Astrocyte (in vitro differentiated cells and primary cell): Measurements from ENCODE around the gene LDLRAD4. TPM values are rescaled to one million over a fixed set of nuclear protein-coding genes. Genes with fewer than 3 reads are reported as not detected.

ENCODE experiments used
- DNase-seq: peaks from one replicate; pipeline ENCODE4 v3.0.0-alpha.2; 2010; ENCODE audit warnings: low read depth
- FAIRE-seq: peaks from 2 replicates; lab custom pipeline; 2011; peaks lifted over from hg19 to GRCh38; lab: Jason Lieb, UNC
- H2AFZ ChIP-seq: 2 replicates; pipeline ENCODE4 v1.6.0; 2012; ENCODE audit warnings: low read depth, low read length, inconsistent platforms
- H3K27ac ChIP-seq: 2 replicates; pipeline ENCODE4 v1.5.1; 2011; ENCODE audit warnings: low read depth, low read length, inconsistent platforms
- H3K27me3 ChIP-seq: 2 replicates; pipeline ENCODE4 v1.6.0; 2011; ENCODE audit warnings: low read length, inconsistent platforms; ENCODE audit not compliant: insufficient read depth
- H3K36me3 ChIP-seq: 2 replicates; pipeline ENCODE4 v1.5.1; 2011; ENCODE audit warnings: low read length, inconsistent platforms; ENCODE audit not compliant: insufficient read depth
- H3K4me1 ChIP-seq: 2 replicates; pipeline ENCODE4 v1.5.1; 2011; ENCODE audit warnings: low read length, inconsistent platforms; ENCODE audit not compliant: insufficient read depth
- H3K4me2 ChIP-seq: 2 replicates; pipeline ENCODE4 v1.6.0; 2012; ENCODE audit warnings: low read length, inconsistent platforms
- H3K4me3 ChIP-seq: 2 replicates; pipeline ENCODE4 v1.5.1; 2011; ENCODE audit warnings: low read depth, mild to moderate bottlenecking, low read length, inconsistent platforms; ENCODE audit not compliant: insufficient read depth
- H3K79me2 ChIP-seq: 2 replicates; pipeline ENCODE4 v1.6.0; 2012; ENCODE audit warnings: mild to moderate bottlenecking, low read length, inconsistent platforms; ENCODE audit not compliant: insufficient read depth
- H3K9ac ChIP-seq: 2 replicates; pipeline ENCODE4 v1.6.0; 2012; ENCODE audit warnings: mild to moderate bottlenecking, low read length, inconsistent platforms
- H3K9me3 ChIP-seq: 2 replicates; pipeline ENCODE4 v1.5.1; 2012; ENCODE audit warnings: low read depth, mild to moderate bottlenecking, low read length, inconsistent platforms; ENCODE audit not compliant: insufficient read depth
- H4K20me1 ChIP-seq: 2 replicates; pipeline ENCODE4 v1.6.0; 2012; ENCODE audit warnings: low read length, inconsistent platforms; ENCODE audit not compliant: insufficient read depth
- H3K27ac Mint-ChIP-seq: one replicate; pipeline ENCODE4 v1.8.0; 2021; ENCODE audit warnings: mild to moderate bottlenecking, mixed read lengths; ENCODE audit not compliant: unreplicated experiment
- H3K27me3 Mint-ChIP-seq: one replicate; pipeline ENCODE4 v1.8.0; 2021; ENCODE audit warnings: low read depth, mixed read lengths; ENCODE audit not compliant: unreplicated experiment
- H3K36me3 Mint-ChIP-seq: one replicate; pipeline ENCODE4 v1.8.0; 2021; ENCODE audit warnings: low read depth, mixed read lengths; ENCODE audit not compliant: unreplicated experiment
- H3K4me1 Mint-ChIP-seq: one replicate; pipeline ENCODE4 v1.8.0; 2021; ENCODE audit warnings: low read depth, mixed read lengths; ENCODE audit not compliant: unreplicated experiment
- H3K4me3 Mint-ChIP-seq: one replicate; pipeline ENCODE4 v1.8.0; 2021; ENCODE audit warnings: mild to moderate bottlenecking, moderate library complexity, mixed read lengths; ENCODE audit not compliant: unreplicated experiment
- H3K9me3 Mint-ChIP-seq: one replicate; pipeline ENCODE4 v1.8.0; 2021; ENCODE audit warnings: mild to moderate bottlenecking, mixed read lengths; ENCODE audit not compliant: unreplicated experiment
- EZH2 ChIP-seq: IDR thresholded peaks from 2 replicates; pipeline ENCODE4 v1.6.1; 2012; ENCODE audit warnings: mild to moderate bottlenecking, low read length, inconsistent platforms; ENCODE audit not compliant: insufficient read depth
- total RNA-seq: library from RNA; stranded (reverse); gene quantifications from 2 replicates; pipeline ENCODE4 v1.2.1, GENCODE V29; 2021
- TF ChIP-seq, protein P1 (sequence below): IDR thresholded peaks from 2 replicates; pipeline ENCODE4 v1.5.1; 2011; ENCODE audit warnings: low read depth, mild to moderate bottlenecking, inconsistent platforms, low read length, moderate library complexity; ENCODE audit not compliant: insufficient read depth

Gene LDLRAD4
- total RNA-seq, 1 donor from 2014 or later = 26.0 TPM

DNA sequence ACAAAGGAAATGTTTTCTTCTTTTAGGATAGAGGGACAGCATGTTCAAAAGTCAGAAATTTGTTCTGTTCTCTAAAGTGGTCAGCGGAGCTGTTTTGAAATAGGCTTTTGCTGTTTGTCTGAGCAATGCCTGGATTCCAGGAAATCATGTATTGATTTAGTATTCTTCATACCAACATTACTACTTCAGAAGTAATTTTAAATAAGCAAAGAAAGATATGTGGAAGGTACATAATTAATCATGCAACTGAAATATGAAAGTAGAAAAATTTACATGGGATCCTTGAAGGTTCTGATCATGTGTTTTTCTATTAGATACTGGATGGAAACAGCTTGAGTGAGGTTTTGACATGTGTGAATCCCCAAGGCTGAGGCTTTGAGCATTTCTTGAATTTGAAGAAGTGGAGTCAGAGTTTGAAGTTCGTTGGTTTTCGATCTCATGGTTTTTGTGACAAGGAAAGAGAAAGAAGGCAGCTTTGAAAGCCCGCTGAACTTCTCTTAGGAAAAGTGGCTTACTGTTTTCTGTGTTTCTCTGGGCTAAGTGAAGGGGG lies 220.0 kb downstream of the LDLRAD4 start:
- H3K4me1 ChIP-seq = peaks cover 26% of the 10 kb centered on the region
- H3K4me2 ChIP-seq = no peak overlapping the region
- no peak for FAIRE-seq
- H4K20me1 ChIP-seq = no peaks in the 10 kb centered on the region
- Mint-ChIP-seq H3K4me3 (no peak overlapping the region), H3K27me3 (no peaks in the 10 kb centered on the region), H3K36me3 (peaks cover 10% of the 10 kb centered on the region), H3K4me1 (peaks cover 37% of the 10 kb centered on the region), H3K9me3 (no peaks in the 10 kb centered on the region), H3K27ac (peak overlapping the region; percentile 79)
- no peaks in the 10 kb centered on the region for H3K9me3 ChIP-seq
- H3K36me3 ChIP-seq = no peaks in the 10 kb centered on the region
- no peak for DNase-seq
- TF ChIP-seq, protein P1, sequence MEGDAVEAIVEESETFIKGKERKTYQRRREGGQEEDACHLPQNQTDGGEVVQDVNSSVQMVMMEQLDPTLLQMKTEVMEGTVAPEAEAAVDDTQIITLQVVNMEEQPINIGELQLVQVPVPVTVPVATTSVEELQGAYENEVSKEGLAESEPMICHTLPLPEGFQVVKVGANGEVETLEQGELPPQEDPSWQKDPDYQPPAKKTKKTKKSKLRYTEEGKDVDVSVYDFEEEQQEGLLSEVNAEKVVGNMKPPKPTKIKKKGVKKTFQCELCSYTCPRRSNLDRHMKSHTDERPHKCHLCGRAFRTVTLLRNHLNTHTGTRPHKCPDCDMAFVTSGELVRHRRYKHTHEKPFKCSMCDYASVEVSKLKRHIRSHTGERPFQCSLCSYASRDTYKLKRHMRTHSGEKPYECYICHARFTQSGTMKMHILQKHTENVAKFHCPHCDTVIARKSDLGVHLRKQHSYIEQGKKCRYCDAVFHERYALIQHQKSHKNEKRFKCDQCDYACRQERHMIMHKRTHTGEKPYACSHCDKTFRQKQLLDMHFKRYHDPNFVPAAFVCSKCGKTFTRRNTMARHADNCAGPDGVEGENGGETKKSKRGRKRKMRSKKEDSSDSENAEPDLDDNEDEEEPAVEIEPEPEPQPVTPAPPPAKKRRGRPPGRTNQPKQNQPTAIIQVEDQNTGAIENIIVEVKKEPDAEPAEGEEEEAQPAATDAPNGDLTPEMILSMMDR = no peak
- TF ChIP-seq EZH2 = no peak
- H2AFZ ChIP-seq = no peak overlapping the region
- no peak overlapping the region for H3K27ac ChIP-seq
- no peak overlapping the region for H3K4me3 ChIP-seq
- H3K9ac ChIP-seq = no peak overlapping the region
- H3K27me3 ChIP-seq = no peaks in the 10 kb centered on the region
- no peaks in the 10 kb centered on the region for H3K79me2 ChIP-seq

DNA sequence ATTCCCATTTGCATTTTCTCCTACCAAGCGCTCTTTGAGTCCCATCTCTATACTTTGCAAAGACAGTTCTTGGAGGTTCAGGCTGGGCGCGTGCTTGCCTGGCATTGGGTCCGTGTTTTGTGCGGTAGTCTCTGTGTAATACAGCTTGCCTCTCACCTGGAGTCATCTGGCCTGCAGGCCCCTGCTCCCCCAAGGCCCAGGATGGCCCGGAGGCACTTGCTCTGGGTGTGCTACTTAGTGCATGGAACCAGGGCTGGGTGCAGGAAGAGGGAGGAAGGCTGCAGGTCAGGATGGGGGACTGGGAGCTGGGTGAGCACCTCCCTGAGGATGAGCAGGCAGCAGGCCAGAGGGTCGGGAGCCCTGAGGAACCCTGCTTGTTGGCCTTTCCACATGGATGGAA lies 220.9 kb downstream of the LDLRAD4 start:
- H3K27me3 Mint-ChIP-seq = no peaks in the 10 kb centered on the region
- no peak overlapping the region for H3K4me3 Mint-ChIP-seq
- H3K4me2 ChIP-seq = no peak overlapping the region
- H3K36me3 ChIP-seq = no peaks in the 10 kb centered on the region
- H3K79me2 ChIP-seq = no peaks in the 10 kb centered on the region
- H4K20me1 ChIP-seq = no peaks in the 10 kb centered on the region
- FAIRE-seq (no peak), DNase-seq (no peak)
- H3K4me1 ChIP-seq = peaks cover 26% of the 10 kb centered on the region
- H2AFZ ChIP-seq = no peak overlapping the region
- H3K9ac ChIP-seq = no peak overlapping the region
- no peak overlapping the region for H3K27ac ChIP-seq
- H3K27me3 ChIP-seq = no peaks in the 10 kb centered on the region
- H3K9me3 ChIP-seq = no peaks in the 10 kb centered on the region
- no peak overlapping the region for H3K27ac Mint-ChIP-seq
- peaks cover 10% of the 10 kb centered on the region for H3K36me3 Mint-ChIP-seq
- peaks cover 38% of the 10 kb centered on the region for H3K4me1 Mint-ChIP-seq
- H3K4me3 ChIP-seq = no peak overlapping the region
- TF ChIP-seq, protein P1 = no peak
- no peak for TF ChIP-seq EZH2
- no peaks in the 10 kb centered on the region for H3K9me3 Mint-ChIP-seq
